SH-SY5Y (cell line): ENCODE measurements around the gene FAM13C.

Experiments
- GATA2 ChIP-seq: IDR thresholded peaks from 2 replicates; pipeline ENCODE4 v1.6.1; 2011; ENCODE audit warnings: mild to moderate bottlenecking, low read depth, low read length
- GATA3 ChIP-seq: IDR thresholded peaks from 2 replicates; pipeline ENCODE4 v1.6.1; 2011; ENCODE audit warnings: low read depth, mild to moderate bottlenecking, low read length, moderate library complexity

DNA sequence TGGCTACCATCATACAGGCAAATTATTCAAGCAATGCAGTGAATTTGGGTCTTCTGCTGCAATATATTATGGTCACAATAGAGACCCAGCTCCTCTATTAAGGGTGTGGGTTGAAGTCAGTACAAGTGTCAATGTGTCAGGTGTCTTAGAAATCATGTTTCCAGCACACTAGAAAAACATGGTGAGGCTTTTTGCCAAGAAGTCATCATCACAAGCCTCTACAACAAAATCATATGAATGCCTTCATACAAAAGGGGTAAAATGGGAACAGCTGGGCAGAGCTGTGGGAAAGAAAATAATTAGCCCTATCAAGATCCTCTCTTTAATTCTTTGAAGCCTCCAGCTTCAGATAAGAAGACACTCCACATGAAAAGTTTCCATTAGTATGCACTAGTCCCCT is 37.2 kb downstream of the FAM13C start:
- TF ChIP-seq GATA2 (no peak), GATA3 (no peak)
